Measurements from ENCODE around the gene ABCA2.

The ABCA2 gene

GRCh38 chr9:136995362-136995761 is 32.7 kb downstream of the ABCA2 start:
- H4K20me1 ChIP-seq (ENCODE audit: insufficient read depth, low read length) = no peaks in the 10 kb centered on the region
- H3K4me1 ChIP-seq (ENCODE audit: insufficient read depth, low read length, severe bottlenecking) = peaks cover 25% of the 10 kb centered on the region
- no peak for TF ChIP-seq CTCF (IDR thresholded peaks at IDR 0.05; ENCODE audit: low read length)
- no peak for TF ChIP-seq EZH2 (IDR thresholded peaks at IDR 0.05; ENCODE audit: borderline replicate concordance, low read length)
- no peaks in the 10 kb centered on the region for H3K9me3 ChIP-seq (ENCODE audit: low read length)
- H3K9ac ChIP-seq (ENCODE audit: low read length) = no peak overlapping the region
- H3K27ac ChIP-seq (ENCODE audit: low read depth, low read length, poor library complexity, severe bottlenecking) = no peak overlapping the region
- no peaks in the 10 kb centered on the region for H3K9me2 ChIP-seq (ENCODE audit: low read depth, low read length)
- H3K4me3 ChIP-seq (ENCODE audit: low read depth, low read length, poor library complexity, severe bottlenecking) = no peak overlapping the region
- no peaks in the 10 kb centered on the region; the same call in 1 of the 2 replicates for H3K36me3 ChIP-seq (ENCODE audit: insufficient read depth, low read length)
- no peak overlapping the region for H3K4me2 ChIP-seq (ENCODE audit: low read length)
- H3K27me3 ChIP-seq (ENCODE audit: insufficient read depth, low read length) = no peaks in the 10 kb centered on the region
- H3K79me2 ChIP-seq (ENCODE audit: insufficient read depth, low read length) = no peaks in the 10 kb centered on the region
- no peaks in the 10 kb centered on the region for H3F3A ChIP-seq (ENCODE audit: insufficient read depth, low read length)
- no peak overlapping the region for H2AFZ ChIP-seq (ENCODE audit: low read length)

- H3K4me1 ChIP-seq (ENCODE audit: insufficient read depth, low read length, severe bottlenecking) = peaks cover 20% of the 10 kb centered on the region
- no peaks in the 10 kb centered on the region for H3F3A ChIP-seq (ENCODE audit: insufficient read depth, low read length)
- no peaks in the 10 kb centered on the region for H3K27me3 ChIP-seq (ENCODE audit: insufficient read depth, low read length)
- H3K9ac ChIP-seq (ENCODE audit: low read length) = no peak overlapping the region
- no peaks in the 10 kb centered on the region for H4K20me1 ChIP-seq (ENCODE audit: insufficient read depth, low read length)
- TF ChIP-seq CTCF (IDR thresholded peaks at IDR 0.05; ENCODE audit: low read length) = no peak
- TF ChIP-seq EZH2 (IDR thresholded peaks at IDR 0.05; ENCODE audit: borderline replicate concordance, low read length) = no peak
- H3K4me3 ChIP-seq (ENCODE audit: low read depth, low read length, poor library complexity, severe bottlenecking) = no peak overlapping the region
- no peak overlapping the region for H3K4me2 ChIP-seq (ENCODE audit: low read length)
- no peak overlapping the region for H3K27ac ChIP-seq (ENCODE audit: low read depth, low read length, poor library complexity, severe bottlenecking)
- H3K36me3 ChIP-seq (ENCODE audit: insufficient read depth, low read length) = no peaks in the 10 kb centered on the region; the same call in 1 of the 2 replicates
- no peaks in the 10 kb centered on the region for H3K9me3 ChIP-seq (ENCODE audit: low read length)
- H2AFZ ChIP-seq (ENCODE audit: low read length) = no peak overlapping the region
- no peaks in the 10 kb centered on the region for H3K79me2 ChIP-seq (ENCODE audit: insufficient read depth, low read length)
- H3K9me2 ChIP-seq (ENCODE audit: low read depth, low read length) = no peaks in the 10 kb centered on the region
These were observed 33.2 kb downstream of the ABCA2 start for GRCh38 chr9:136994888-136995230.

DNA sequence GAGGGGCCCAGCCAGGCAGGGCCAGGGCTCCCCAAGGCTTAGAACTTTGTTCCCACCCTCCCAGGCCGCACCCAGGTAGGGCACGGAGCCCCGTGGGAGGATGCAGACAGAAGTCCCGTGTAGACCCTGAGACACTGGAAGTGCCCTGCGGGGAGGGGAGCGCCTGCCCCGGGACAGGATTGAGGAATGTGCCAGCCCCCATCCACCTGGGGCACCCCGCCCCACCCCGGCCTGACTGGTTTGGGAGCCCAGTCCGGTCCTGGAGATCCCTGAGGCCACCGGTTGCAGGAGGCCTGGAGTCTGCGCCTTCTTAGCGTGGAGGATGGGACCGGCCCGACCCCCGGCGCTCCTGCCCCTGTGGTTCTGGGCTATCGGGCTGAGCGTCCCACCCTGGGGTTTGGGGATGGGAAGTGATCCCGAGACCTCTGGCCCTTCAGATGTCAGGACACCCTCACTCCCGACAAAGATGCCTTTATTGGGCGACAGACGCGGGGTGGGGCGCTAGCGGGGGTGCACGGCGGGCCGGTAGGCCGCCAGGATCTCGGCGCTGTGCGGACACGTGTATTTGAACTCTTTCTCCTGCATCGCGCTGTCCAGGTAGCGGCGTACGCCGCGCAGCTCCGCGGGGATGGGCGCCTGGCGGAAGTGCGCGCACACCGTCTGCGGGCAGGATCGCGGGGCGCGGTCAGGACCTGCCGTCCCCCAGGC is 33.7 kb downstream of the ABCA2 start:
- Histone ChIP-seq H3K4me2 (ENCODE audit: low read length) (no peak overlapping the region), H2AFZ (ENCODE audit: low read length) (no peak overlapping the region), H3K9me3 (ENCODE audit: low read length) (no peaks in the 10 kb centered on the region), H3F3A (ENCODE audit: insufficient read depth, low read length) (no peaks in the 10 kb centered on the region), H3K79me2 (ENCODE audit: insufficient read depth, low read length) (no peaks in the 10 kb centered on the region), H3K27me3 (ENCODE audit: insufficient read depth, low read length) (no peaks in the 10 kb centered on the region), H3K9ac (ENCODE audit: low read length) (no peak overlapping the region), H3K4me3 (ENCODE audit: low read depth, low read length, poor library complexity, severe bottlenecking) (no peak overlapping the region), H3K9me2 (ENCODE audit: low read depth, low read length) (no peaks in the 10 kb centered on the region), H4K20me1 (ENCODE audit: insufficient read depth, low read length) (no peaks in the 10 kb centered on the region), H3K36me3 (ENCODE audit: insufficient read depth, low read length) (no peaks in the 10 kb centered on the region; the same call in 1 of the 2 replicates), H3K4me1 (ENCODE audit: insufficient read depth, low read length, severe bottlenecking) (peaks cover 20% of the 10 kb centered on the region), H3K27ac (ENCODE audit: low read depth, low read length, poor library complexity, severe bottlenecking) (no peak overlapping the region)
- TF ChIP-seq EZH2 (IDR thresholded peaks at IDR 0.05; ENCODE audit: borderline replicate concordance, low read length) (no peak), CTCF (IDR thresholded peaks at IDR 0.05; ENCODE audit: low read length) (no peak)
